Glomerular visceral epithelial cell (primary cell): ENCODE results near the gene GRIN2A.

Experiments
- DNase-seq: peaks from one replicate; pipeline ENCODE4 v3.0.0-alpha.2; 2016; ENCODE audit errors: extremely low spot score

GRIN2A gene

DNA sequence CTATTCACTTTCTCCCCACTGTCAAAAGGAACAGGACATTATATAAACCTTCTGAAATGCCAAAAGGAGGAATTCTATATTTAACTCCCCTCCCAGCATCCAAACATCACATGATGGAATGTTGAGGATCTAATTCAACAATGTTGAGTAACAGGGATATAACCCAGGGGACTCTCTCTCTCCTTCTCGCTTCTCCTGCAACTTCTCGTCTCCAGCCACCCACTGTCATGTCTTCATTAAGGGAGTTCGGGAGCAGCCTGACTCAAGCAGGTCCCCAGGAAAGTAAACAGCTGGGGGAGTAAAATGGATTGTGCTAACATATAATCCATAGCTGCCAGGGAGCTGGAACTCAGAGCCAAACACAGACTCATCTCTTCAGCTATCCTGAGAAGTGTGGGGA is 51.7 kb downstream of the GRIN2A start:
- DNase-seq = no peak

DNA sequence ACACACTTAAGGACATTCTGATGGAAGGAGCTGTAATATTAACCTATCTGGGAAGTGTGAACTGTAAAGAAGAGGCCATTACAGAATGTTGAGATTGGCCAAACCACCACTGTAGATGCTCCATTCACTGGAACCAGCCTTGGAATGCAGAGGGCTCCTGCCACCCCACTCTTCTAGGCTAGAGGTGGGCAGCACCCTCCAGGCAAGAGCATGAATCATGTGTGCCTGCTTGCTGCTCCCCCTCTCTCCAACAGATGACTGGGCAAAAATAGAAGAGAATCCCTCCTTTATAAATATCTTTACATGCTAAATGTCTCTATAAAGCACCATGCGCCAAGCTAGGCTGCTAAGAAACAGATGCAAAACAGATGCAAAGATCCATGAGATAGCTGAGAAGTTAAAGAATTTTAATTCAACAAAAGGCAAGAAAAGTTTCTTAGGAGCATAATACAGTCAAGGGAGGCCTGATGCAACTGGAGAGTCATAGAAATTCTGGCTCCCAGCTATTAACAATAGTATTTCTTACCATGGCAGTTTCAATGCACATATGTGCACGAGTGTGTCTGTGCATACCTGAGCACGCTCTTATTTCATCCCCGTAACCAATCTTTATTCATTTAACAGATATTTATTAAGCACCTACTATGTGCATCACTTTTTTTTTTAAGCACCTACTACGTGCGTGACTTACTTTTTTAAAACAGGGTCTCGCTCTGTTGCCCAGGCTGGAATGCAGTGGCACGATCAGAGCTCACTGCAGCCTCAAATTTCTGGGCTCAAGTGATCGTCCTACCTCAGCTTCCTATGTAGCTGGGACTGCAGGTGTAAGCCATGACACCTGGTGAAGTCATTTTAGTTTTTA is 53.6 kb downstream of the GRIN2A start:
- no peak for DNase-seq

DNA sequence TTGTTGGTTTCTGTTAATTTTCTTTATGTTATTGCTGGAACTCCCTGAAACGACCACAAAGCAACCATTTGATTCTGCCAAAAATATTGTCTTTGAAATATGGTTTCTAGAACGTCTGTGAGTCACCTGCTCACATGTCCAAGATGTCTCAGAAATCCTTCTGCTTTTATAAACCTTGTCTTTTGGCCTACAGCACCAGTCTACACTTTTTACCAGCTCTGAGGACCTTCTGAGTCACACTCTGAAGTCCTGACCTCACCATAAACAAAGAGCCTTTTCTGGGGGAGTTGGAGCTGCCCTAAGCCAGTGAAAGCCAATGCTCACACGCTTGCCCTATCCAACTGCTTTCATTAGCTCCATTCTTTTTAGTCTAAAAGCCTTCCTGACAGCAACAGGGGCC is 55.5 kb downstream of the GRIN2A start:
- no peak for DNase-seq

- DNase-seq = no peak
These were observed 59.1 kb downstream of the GRIN2A start for GRCh38 chr16:10123141-10123540.

DNA sequence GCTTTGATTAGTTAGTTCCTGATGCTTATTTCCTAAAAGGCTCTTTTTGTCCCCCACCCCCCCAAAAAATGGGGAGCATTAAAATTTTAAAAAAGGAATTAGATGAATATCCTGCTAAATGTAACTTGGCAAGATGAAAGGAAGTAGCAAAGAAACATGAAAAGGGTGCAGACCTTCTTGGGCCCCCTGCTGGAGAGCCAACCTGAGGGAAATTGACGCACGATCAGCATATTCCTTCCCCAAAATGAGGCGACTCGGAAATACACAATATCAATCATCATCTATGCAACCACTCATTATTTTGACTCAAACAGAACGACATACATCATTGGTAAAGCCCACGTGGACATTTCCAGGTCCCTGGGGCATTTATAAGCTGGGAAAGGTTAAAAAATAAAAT is 59.7 kb downstream of the GRIN2A start:
- DNase-seq = no peak

GRCh38 chr16:10121897-10122425 is 60.3 kb downstream of the GRIN2A start:
- no peak for DNase-seq

DNA sequence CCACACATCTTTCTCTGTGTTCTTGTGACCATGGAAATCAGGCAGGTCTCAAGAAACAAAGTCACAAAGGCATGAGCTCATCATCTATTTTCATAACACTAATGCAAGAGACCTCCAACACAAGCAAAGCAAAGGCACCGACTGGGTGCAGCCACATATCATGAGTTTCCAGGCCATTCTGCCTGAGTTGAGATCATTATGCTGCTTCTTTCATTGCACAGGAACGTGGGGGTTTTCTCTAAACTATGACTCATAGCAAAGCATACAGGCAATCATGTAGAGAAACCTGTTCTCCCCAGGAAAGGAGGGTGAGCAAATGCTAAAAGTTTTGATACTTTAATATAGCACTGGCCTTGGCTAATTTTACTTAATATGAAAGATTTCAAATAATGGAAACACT is 60.7 kb downstream of the GRIN2A start:
- DNase-seq = no peak

DNA sequence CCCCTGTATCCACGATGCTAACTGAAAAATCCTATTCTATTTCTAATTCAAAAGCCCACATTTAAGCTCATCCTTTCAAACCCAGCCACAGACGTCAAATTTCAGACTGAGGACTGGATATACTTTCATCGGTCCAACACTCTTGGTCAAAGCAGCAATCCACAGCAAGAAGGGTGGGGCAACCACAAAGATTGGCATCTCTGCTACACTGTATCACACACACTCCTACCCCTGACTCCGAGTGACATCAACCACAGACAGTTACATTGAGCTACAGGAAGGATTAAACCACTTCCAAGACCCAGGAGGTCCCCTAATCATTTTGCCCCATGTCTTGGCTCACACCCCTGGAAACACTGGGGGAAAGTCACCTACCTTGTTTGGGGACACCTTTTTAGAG is 61.3 kb downstream of the GRIN2A start:
- DNase-seq = no peak

DNA sequence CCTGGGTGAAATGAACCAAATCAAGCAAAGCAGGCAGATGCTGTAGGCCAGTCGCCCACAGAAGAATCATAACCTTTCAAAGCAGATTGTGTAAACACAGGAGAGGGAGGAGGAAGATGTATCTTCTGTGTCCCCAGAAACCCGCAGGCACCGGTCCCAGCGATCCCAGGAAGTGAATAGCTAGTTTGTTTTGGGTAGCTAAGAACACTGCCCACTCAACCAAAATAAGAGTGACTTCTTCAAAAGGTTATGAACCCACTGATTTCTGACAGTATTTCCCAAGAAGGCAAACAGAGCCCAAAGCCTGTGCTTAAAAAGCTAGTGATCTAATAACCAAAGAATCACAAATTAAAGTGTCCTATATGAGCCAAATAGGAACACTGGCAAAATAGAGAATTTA is 67.8 kb downstream of the GRIN2A start:
- DNase-seq = no peak

GRCh38 chr16:10113248-10113647 is 69.0 kb downstream of the GRIN2A start:
- DNase-seq = no peak

DNA sequence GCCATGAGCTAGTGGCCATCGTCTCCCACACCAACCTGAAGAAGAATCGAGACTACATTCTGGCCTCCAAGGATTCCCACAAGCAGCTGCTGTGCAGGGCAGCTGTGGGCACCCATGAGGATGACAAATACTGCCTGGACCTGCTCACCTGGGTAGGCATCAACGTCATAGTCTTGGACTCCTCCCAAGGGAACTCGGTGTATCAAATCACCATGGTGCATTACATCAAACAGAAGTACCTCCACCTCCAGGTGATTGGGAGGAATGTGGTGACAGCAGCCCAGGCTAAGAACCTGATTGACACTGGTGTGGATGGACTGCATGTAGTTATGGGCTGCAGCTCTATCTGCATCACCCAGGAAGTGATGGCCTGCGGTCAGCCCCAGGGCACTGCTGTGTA is 70.2 kb downstream of the GRIN2A start:
- no peak for DNase-seq

GRCh38 chr16:10111156-10111761 is 71.0 kb downstream of the GRIN2A start:
- no peak for DNase-seq

GRCh38 chr16:10110552-10110951 is 71.7 kb downstream of the GRIN2A start:
- DNase-seq = no peak

DNA sequence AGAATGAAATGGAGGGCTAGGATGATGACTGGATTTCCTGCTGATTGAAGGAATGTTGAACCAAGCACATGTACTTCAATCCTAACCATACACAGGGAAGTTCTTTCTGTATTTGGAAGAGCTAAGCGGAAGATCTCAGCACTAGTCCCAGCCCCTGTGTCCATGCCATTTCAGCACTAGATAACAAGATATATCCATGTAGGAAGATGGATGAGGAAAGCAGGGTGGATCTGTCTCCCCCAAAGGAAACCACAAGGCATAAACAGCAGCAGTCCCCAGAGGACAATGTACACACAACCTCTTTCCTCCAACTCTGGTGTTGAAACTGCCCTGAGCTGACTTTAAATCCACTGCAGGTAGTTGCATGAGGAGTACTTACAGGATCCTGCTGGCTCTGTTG is 75.1 kb downstream of the GRIN2A start:
- DNase-seq = no peak

DNA sequence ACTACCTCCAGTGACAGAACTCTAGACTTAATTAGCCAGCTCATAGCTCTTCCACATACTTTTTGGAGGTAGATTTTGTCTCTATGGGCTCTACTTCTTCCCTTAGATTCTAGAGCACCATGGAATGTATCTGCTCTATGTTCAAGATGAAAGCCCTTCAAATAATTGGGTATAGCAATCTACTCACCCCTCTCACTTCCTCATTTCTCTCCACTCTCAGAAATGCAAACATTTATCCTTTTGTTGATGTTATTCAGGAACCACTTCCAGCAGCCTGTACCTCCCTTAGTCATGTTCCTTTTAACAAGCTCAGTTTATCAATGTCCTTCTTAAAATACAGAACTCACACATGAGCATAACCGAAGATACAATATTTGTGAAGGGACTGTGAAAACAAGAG is 78.5 kb downstream of the GRIN2A start:
- no peak for DNase-seq

DNA sequence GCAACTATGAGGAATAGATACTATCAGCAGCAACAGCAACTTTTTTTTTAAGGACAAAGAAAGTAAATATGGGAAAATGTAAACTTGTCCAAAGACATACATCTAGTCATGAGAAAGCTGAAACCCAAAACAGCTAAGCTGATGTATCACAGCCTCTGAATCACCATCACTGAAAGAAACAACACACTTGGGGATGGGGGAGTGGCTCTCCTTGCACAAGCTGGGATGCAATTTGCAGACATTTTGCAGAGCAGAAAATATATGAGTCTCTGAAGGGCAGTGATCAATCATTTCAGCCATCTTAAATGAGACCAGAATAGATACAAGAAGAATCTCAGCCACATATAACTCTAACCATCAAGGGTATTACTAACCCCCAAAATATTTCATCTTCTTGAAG is 79.1 kb downstream of the GRIN2A start:
- no peak for DNase-seq

GRCh38 chr16:10100829-10101228 is 81.4 kb downstream of the GRIN2A start:
- DNase-seq = no peak

DNA sequence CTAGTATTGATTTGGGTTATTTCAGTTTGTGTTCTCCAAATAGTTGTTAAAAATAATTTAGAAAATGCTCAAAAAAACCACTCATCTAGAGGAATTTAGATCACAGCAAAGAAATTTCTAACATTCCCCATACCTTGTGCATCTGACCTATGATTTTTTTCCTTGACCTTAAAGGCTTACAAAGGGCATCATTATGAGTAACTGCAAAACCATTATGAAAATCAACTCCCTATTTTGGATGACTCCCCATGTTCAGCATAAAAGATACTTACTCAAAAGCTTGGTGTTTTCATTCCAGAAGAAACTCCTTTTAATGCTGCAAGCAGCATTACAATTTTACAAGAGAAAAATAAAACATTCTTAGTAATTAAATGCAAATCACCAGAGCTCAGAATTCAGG is 83.2 kb downstream of the GRIN2A start:
- DNase-seq = no peak

DNA sequence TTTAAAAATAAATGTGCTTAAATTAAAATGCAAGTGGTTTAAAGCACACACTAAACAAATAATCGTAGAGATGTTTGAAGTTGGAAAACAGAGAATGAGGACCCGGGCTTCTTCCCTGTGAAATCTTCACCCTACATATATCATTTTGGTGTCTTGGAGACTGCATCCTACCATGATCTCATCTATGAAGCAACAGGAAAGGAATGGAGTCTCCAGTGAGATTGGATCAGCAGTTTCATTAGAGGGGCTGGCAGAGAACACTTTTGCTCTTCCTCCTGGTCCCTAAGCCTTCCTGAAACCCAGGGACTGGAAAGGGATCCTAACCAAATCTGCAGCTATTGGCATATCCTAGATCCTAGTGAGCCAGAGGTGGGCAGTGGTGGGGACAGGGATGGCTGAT is 85.0 kb downstream of the GRIN2A start:
- DNase-seq = no peak

DNA sequence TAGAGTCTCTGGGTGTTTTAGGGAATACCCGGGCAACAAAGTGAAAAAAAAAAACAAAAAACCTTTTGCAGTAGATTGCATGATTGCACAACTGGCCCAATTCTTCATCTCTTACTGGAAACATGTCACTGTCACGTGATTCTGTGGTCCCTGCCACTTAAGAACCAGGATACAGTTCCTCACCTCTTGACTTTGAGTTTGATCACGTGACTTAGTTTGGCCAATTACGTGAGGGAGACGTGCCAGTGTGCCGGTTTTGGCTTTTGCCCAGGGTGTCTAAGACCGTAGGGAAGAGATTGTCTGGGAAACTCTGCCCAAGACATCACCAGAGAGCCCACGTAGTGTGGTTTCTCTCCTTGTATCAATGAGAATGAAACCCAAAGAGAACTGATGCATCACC is 88.7 kb downstream of the GRIN2A start:
- no peak for DNase-seq

DNA sequence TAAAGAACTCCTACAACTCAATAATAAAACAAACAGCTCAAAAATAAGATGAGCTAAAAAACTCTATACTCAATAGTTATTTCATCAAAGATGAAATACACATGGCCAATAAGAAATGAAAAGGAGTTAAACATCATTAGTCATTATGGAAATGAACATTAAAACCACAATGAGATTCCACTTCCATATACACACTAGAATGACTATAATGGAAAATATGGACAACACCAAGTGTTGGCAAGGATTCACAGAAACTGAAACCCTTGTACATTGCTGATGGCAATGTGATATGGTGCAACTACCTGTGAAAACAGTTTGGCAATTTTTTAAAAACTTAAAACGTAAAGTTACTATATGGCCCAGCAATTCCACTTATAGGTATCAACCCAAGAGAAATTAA is 91.4 kb downstream of the GRIN2A start:
- no peak for DNase-seq

GRCh38 chr16:10088380-10088793 is 93.8 kb downstream of the GRIN2A start:
- no peak for DNase-seq

DNA sequence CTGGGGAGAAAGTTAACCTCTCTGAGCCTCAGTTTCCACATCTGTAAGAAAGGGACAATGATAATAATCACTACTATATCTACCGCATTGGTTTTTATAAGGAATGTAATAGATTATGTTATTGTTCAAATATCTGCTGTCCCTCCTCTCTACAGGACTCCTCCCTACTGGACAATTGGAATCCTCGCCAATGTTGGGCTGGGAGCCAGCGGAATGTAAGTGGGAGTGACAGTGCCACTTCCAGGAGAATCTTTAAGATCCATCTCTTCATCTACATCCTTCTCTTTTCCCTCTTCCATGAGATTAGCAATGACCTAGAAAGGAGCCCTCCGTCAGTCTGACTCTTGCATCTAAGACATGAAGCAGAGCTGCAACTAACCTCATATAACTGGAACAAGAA is 95.1 kb downstream of the GRIN2A start:
- DNase-seq = no peak
